ENCODE results near the gene CNGA3.

Gene CNGA3

GRCh38 chr2:98445683-98446581 lies 99.7 kb downstream of the CNGA3 start:
- DNase-seq, result peak; percentile 84

DNA sequence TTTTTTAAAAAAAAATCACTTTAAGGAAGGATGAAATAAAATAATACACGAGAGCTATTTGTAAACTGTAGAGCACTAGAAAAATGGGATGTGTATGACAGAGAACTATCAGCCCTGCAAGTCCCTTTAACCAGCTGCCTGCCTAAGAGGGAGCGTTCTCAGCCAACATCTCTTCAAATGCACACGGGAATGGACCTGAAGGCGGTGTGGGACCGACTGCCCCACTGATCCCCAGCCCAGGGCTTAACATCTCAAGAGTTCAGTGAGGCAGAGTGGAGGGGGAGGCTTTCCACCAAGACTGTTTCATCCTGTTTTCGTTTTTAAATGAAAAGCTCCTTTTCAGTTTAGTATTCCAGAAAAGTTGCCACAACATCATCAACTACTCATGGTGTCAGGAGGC lies 100.6 kb downstream of the CNGA3 start:
- peak; percentile 30 for DNase-seq

Data from RPMI8226 (cell line).